Neuronal stem cell (in vitro differentiated cells): ENCODE data around the gene C11orf71.

Source experiments
- DNase-seq: peaks from one replicate; pipeline ENCODE4 v3.0.0-alpha.2; 2013; ENCODE audit warnings: low spot score
- H2AFZ ChIP-seq: one replicate; pipeline ENCODE4 v1.6.1; 2013; ENCODE audit warnings: mild to moderate bottlenecking, low read length, inconsistent platforms
- H2AK5ac ChIP-seq: 2 replicates; pipeline ENCODE4 v1.6.1; 2013; ENCODE audit warnings: low read depth, mild to moderate bottlenecking, inconsistent platforms, low read length, moderate library complexity, mixed read lengths
- H2BK120ac ChIP-seq: 2 replicates; pipeline ENCODE4 v1.6.1; 2013; ENCODE audit warnings: low read depth, mild to moderate bottlenecking, inconsistent platforms, low read length, moderate library complexity, mixed read lengths
- H2BK12ac ChIP-seq: one replicate; pipeline ENCODE4 v1.6.1; 2013; ENCODE audit warnings: low read length, inconsistent platforms
- H2BK15ac ChIP-seq: 2 replicates; pipeline ENCODE4 v1.6.1; 2013; ENCODE audit warnings: mild to moderate bottlenecking, low read length, inconsistent platforms, mixed read lengths
- H2BK5ac ChIP-seq: one replicate; pipeline ENCODE4 v1.6.1; 2013; ENCODE audit warnings: inconsistent platforms, mild to moderate bottlenecking, low read length, moderate library complexity
- H3K14ac ChIP-seq: one replicate; pipeline ENCODE4 v1.6.1; 2013; ENCODE audit warnings: low read length, inconsistent platforms
- H3K18ac ChIP-seq: 2 replicates; pipeline ENCODE4 v1.6.1; 2013; ENCODE audit warnings: low read length, inconsistent platforms
- H3K23ac ChIP-seq: 2 replicates; pipeline ENCODE4 v1.6.1; 2013; ENCODE audit warnings: low read depth, mild to moderate bottlenecking, mixed read lengths, low read length, inconsistent platforms; ENCODE audit not compliant: poor library complexity
- H3K27ac ChIP-seq: replicated peaks from 3 replicates; pipeline ENCODE4 v1.5.1; 2013; ENCODE audit warnings: low read length, inconsistent platforms
- H3K27me3 ChIP-seq, 3 experiments: 2 replicates each; pipeline ENCODE4 v1.6.1; 2013; ENCODE audit warnings: low read length in 3 of 3, mild to moderate bottlenecking in 2 of 3, inconsistent platforms in 1 of 3, low read depth in 1 of 3, mixed read lengths in 1 of 3, moderate library complexity in 1 of 3; ENCODE audit not compliant: control insufficient read depth in 3 of 3, insufficient read depth in 3 of 3
- H3K36me3 ChIP-seq, 2 donors: replicated peaks in 1 of 2; 2 replicates each; pipeline ENCODE4 v1.6.1; 2013; ENCODE audit warnings: low read length in 2 of 2; ENCODE audit not compliant: control insufficient read depth in 2 of 2, insufficient read depth in 2 of 2
- H3K4ac ChIP-seq: 2 replicates; pipeline ENCODE4 v1.6.1; 2013; ENCODE audit warnings: inconsistent platforms, mild to moderate bottlenecking, low read length, moderate library complexity
- H3K4me1 ChIP-seq, 2 donors: 1 replicate in 1 of 2; 2 replicates in 1 of 2; pipeline ENCODE4 v1.6.1; 2013; ENCODE audit warnings: low read length in 2 of 2, low read depth in 1 of 2; ENCODE audit not compliant: control insufficient read depth in 2 of 2, insufficient read depth in 1 of 2
- H3K4me2 ChIP-seq: one replicate; pipeline ENCODE4 v1.6.1; 2013; ENCODE audit warnings: mild to moderate bottlenecking, low read length, inconsistent platforms; ENCODE audit not compliant: insufficient read depth, poor library complexity, severe bottlenecking
- H3K4me3 ChIP-seq, 2 donors: 2 replicates each; pipeline ENCODE4 v1.5.1; 2013; ENCODE audit warnings: low read length in 2 of 2, mild to moderate bottlenecking in 2 of 2, inconsistent platforms in 1 of 2, moderate library complexity in 1 of 2
- H3K79me1 ChIP-seq: one replicate; pipeline ENCODE4 v1.6.1; 2013; ENCODE audit warnings: low read depth, mild to moderate bottlenecking, inconsistent platforms, low read length, moderate library complexity
- H3K9ac ChIP-seq: one replicate; pipeline ENCODE4 v1.6.1; 2013; ENCODE audit warnings: mild to moderate bottlenecking, low read depth, low read length, inconsistent platforms; ENCODE audit not compliant: poor library complexity
- H3K9me3 ChIP-seq, 2 donors: replicated peaks in 1 of 2; 2 replicates each; pipeline versions ENCODE3 to v1.6.1; 2013; ENCODE audit warnings: low read length in 2 of 2, mild to moderate bottlenecking in 2 of 2, inconsistent platforms in 1 of 2, low read depth in 1 of 2, mixed read lengths in 1 of 2, moderate library complexity in 1 of 2; ENCODE audit not compliant: control insufficient read depth in 2 of 2, insufficient read depth in 1 of 2
- H4K8ac ChIP-seq: one replicate; pipeline ENCODE4 v1.6.1; 2013; ENCODE audit warnings: low read depth, mild to moderate bottlenecking, inconsistent platforms, low read length, moderate library complexity
- H4K91ac ChIP-seq: one replicate; pipeline ENCODE4 v1.6.1; 2013; ENCODE audit warnings: low read length, low read depth, mild to moderate bottlenecking, inconsistent platforms; ENCODE audit not compliant: poor library complexity
- WGBS, 2 donors: extraction: QIAGEN DNeasy Blood & Tissue Kit; methylation state at CpG; one replicate each; pipeline ENCODE4 v1.1.7; 2013; ENCODE audit warnings: missing lambda C conversion rate in 2 of 2, mixed read lengths in 1 of 2; ENCODE audit not compliant: insufficient read length in 2 of 2, insufficient replicate concordance in 1 of 2; ENCODE audit errors: extremely low coverage in 2 of 2; 5-methylcytosine and 5-hydroxymethylcytosine counted together

The C11orf71 gene

DNA sequence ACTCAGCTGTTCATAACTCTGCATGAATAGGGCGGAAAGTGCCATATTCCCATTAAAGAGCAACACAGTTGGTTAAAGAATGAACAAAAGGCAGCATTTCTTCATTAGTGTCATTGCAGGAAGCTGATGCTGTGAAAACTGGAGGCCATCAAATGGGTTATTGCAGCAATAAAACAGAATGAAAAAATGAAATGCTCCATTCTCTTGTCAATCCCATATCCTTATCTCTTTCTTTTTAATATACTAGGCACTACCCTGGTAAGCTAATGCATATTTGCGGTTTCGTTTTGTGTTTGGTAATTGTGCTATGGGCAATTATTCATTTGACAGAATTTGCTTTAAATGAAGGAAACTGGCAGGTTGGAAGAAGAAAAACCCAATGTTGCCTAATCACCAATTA, 25.3 kb downstream of the C11orf71 start:
- H4K8ac ChIP-seq = no peak overlapping the region
- peaks cover 0 to 48% (median 0%) of the 10 kb centered on the region in 3 experiments for H3K27me3 ChIP-seq
- H2BK5ac ChIP-seq = no peak overlapping the region
- no peak overlapping the region for H3K18ac ChIP-seq
- no peaks in the 10 kb centered on the region for H3K36me3 ChIP-seq
- H3K4ac ChIP-seq = no peak overlapping the region
- H3K4me3 ChIP-seq = no peak overlapping the region
- no peak overlapping the region for H2AK5ac ChIP-seq
- H3K4me2 ChIP-seq = no peak overlapping the region
- no peak overlapping the region for H3K14ac ChIP-seq
- no peak overlapping the region for H2BK12ac ChIP-seq
- no peaks in the 10 kb centered on the region for H3K9me3 ChIP-seq
- no peak overlapping the region for H3K9ac ChIP-seq
- no peak overlapping the region for H2AFZ ChIP-seq
- no peak overlapping the region for H3K23ac ChIP-seq
- H4K91ac ChIP-seq = no peak overlapping the region
- H2BK120ac ChIP-seq = no peak overlapping the region
- no peak for DNase-seq
- no peaks in the 10 kb centered on the region for H3K79me1 ChIP-seq
- H3K27ac ChIP-seq = no peak overlapping the region
- H2BK15ac ChIP-seq = no peak overlapping the region
- peaks cover 0 to 4% of the 10 kb centered on the region in 2 donors for H3K4me1 ChIP-seq
- no CpG with 5 or more reads among the region's 3 CpGs for WGBS, 2 donors

DNA sequence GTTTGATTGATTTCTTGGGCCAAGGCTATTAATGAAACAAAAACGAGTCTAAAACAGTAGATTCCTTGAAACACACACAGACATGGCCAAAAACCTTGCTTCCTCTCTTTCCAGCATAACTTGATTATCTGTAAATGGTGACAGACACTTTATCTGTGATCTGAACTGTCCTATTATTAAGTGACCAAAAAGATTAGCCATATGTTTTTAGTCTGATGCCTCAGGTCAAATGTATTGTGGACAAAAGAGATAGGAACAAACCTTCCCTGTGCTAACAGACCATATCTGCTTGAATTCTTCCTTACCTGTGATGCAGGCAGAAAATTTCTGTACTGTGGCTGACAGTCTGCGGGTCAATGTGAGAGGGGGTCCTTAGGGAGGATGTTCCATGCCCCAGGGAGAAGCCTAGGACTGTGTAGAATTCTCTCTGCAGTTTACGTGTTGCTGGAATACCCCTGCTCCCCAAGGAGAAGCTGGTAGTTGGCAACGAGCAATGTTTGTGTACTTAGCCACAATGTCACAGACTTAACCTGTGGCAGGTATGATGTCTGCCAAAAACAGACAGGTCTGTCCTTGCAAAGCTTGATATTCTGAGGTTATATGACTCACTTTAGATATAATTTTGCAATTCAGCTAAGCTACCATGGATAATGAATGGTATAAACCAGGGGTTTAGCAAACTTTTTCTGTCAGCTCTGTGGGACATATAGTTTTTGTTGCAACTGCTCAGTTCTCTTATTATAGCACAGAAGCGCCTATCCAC, 31.2 kb downstream of the C11orf71 start:
- H3K4me3 ChIP-seq = no peak overlapping the region
- no peak overlapping the region for H2BK120ac ChIP-seq
- no peaks in the 10 kb centered on the region for H3K79me1 ChIP-seq
- no peak overlapping the region for H4K91ac ChIP-seq
- H3K4me1 ChIP-seq = peaks cover 2 to 3% of the 10 kb centered on the region in 2 donors
- no peak overlapping the region for H2AK5ac ChIP-seq
- H3K36me3 ChIP-seq = no peaks in the 10 kb centered on the region
- no peak overlapping the region for H3K27ac ChIP-seq
- H2BK5ac ChIP-seq = no peak overlapping the region
- no peak overlapping the region for H3K9ac ChIP-seq
- no peak overlapping the region for H2AFZ ChIP-seq
- no CpG with 5 or more reads among the region's 5 CpGs for WGBS, 2 donors
- no peak overlapping the region for H2BK12ac ChIP-seq
- no peak overlapping the region for H3K18ac ChIP-seq
- no peak overlapping the region for H3K23ac ChIP-seq
- no peak for DNase-seq
- H3K9me3 ChIP-seq = no peaks in the 10 kb centered on the region
- peaks cover 0 to 21% (median 0%) of the 10 kb centered on the region in 3 experiments for H3K27me3 ChIP-seq
- no peak overlapping the region for H2BK15ac ChIP-seq
- no peak overlapping the region for H3K4me2 ChIP-seq
- H3K14ac ChIP-seq = no peak overlapping the region
- no peak overlapping the region for H3K4ac ChIP-seq
- H4K8ac ChIP-seq = no peak overlapping the region

DNA sequence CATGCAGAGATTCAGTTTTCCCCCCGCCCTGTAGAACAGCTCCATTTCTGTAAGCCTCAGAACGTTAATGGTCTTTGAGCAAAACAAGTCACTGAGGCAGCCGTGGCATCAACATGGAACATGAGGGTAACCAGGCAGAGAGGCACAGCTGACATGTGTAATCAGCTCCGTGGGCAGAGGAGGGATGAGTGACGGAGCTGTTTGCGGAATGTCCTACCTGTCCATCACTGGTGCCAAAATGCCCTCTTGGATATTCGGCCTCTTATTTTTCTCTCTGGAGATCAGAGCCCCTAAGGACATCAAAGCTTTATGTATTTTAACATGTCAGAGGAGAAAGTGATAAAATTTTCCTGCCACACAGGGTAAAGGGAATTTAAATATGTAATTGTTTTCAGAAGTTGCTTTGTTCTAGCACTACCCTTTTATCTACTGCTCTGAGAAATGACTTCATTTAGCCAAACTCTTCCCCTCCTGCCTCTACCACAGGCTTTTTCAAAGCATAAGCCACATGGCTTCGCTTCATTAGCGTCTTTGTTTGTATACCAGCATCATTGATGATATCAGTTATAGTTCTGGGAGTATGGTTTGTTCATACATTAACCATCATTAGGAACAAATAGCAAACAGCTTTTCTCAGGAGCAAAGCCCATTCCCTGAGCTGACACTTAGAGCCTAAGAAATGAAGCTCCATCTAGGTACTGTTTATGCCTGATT, 32.9 kb downstream of the C11orf71 start:
- peaks cover 2 to 3% of the 10 kb centered on the region in 2 donors for H3K4me1 ChIP-seq
- H3K14ac ChIP-seq = no peak overlapping the region
- no peaks in the 10 kb centered on the region for H3K9me3 ChIP-seq
- no peak overlapping the region for H3K4ac ChIP-seq
- DNase-seq = no peak
- H3K36me3 ChIP-seq = no peaks in the 10 kb centered on the region
- H3K79me1 ChIP-seq = no peaks in the 10 kb centered on the region
- no peak overlapping the region for H3K18ac ChIP-seq
- no peak overlapping the region for H3K4me2 ChIP-seq
- no peak overlapping the region for H2AK5ac ChIP-seq
- no peak overlapping the region for H2BK12ac ChIP-seq
- no peak overlapping the region for H3K23ac ChIP-seq
- H4K91ac ChIP-seq = no peak overlapping the region
- peaks cover 0 to 14% (median 0%) of the 10 kb centered on the region in 3 experiments for H3K27me3 ChIP-seq
- H3K9ac ChIP-seq = no peak overlapping the region
- no peak overlapping the region for H2BK5ac ChIP-seq
- no peak overlapping the region for H3K27ac ChIP-seq
- no peak overlapping the region for H2BK15ac ChIP-seq
- no CpG with 5 or more reads among the region's 9 CpGs for WGBS, 2 donors
- no peak overlapping the region for H2AFZ ChIP-seq
- H4K8ac ChIP-seq = no peak overlapping the region
- H2BK120ac ChIP-seq = no peak overlapping the region
- no peak overlapping the region for H3K4me3 ChIP-seq
